GM18505 (cell line): ENCODE data around the gene KIAA1671.

Experiments used
- ATAC-seq: cut with Tn5 transposase; IDR thresholded peaks from one replicate; pipeline ENCODE4 v1.9.1; 2021; ENCODE audit not compliant: unreplicated experiment
- POLR2A ChIP-seq: IDR thresholded peaks from 4 replicates; pipeline ENCODE4 v1.6.1; 2011; ENCODE audit warnings: borderline replicate concordance; ENCODE audit not compliant: insufficient read depth, insufficient read length; ENCODE audit errors: extremely low read depth

The KIAA1671 gene

GRCh38 chr22:24996420-24996952, 44.0 kb downstream of the KIAA1671 start:
- ATAC-seq: no peak

GRCh38 chr22:24997023-24997422, 44.5 kb downstream of the KIAA1671 start:
- no peak for TF ChIP-seq POLR2A
- no peak for ATAC-seq

More at GRCh38 chr22:24996420-24996952, 44.0 kb downstream of the KIAA1671 start:
- TF ChIP-seq POLR2A: no peak

- no peak for TF ChIP-seq POLR2A
- ATAC-seq: no peak
Observed at GRCh38 chr22:25000686-25001085, 48.2 kb downstream of the KIAA1671 start.

GRCh38 chr22:25002241-25002985, 49.9 kb downstream of the KIAA1671 start:
- ATAC-seq: no peak
- no peak for TF ChIP-seq POLR2A

- no peak for ATAC-seq
- no peak for TF ChIP-seq POLR2A
Observed at GRCh38 chr22:25006354-25006753, 53.8 kb downstream of the KIAA1671 start.

- ATAC-seq: no peak
- no peak for TF ChIP-seq POLR2A
Observed at GRCh38 chr22:25007444-25008106, 55.1 kb downstream of the KIAA1671 start.

- no peak for ATAC-seq
- no peak for TF ChIP-seq POLR2A
Observed at GRCh38 chr22:25008666-25009065, 56.1 kb downstream of the KIAA1671 start.

- TF ChIP-seq POLR2A: no peak
- no peak for ATAC-seq
Observed at GRCh38 chr22:25012741-25013143, 60.2 kb downstream of the KIAA1671 start.

- TF ChIP-seq POLR2A: no peak
- no peak for ATAC-seq
Observed at GRCh38 chr22:25013607-25014006, 61.1 kb downstream of the KIAA1671 start.

- no peak for ATAC-seq
- TF ChIP-seq POLR2A: no peak
Observed at GRCh38 chr22:25014896-25015755, 62.6 kb downstream of the KIAA1671 start.

- no peak for ATAC-seq
- TF ChIP-seq POLR2A: no peak
Observed at GRCh38 chr22:25016311-25016710, 63.8 kb downstream of the KIAA1671 start.

- ATAC-seq: no peak
- TF ChIP-seq POLR2A: no peak
Observed at GRCh38 chr22:25018009-25018408, 65.5 kb downstream of the KIAA1671 start.
